HG03521 (cell line): Measurements from ENCODE around the gene MPRIP.

Source experiments
- ATAC-seq: cut with Tn5 transposase; IDR thresholded peaks from one replicate; pipeline ENCODE4 v1.9.1; 2021; ENCODE audit warnings: mild to moderate bottlenecking, moderate library complexity; ENCODE audit not compliant: unreplicated experiment

MPRIP gene

GRCh38 chr17:17084941-17085340, 42.7 kb downstream of the MPRIP start:
- no peak for ATAC-seq

- no peak for ATAC-seq
Measured at GRCh38 chr17:17086585-17086984, 44.3 kb downstream of the MPRIP start.

GRCh38 chr17:17087424-17088015, 45.3 kb downstream of the MPRIP start:
- no peak for ATAC-seq

- ATAC-seq, result no peak
Measured at GRCh38 chr17:17088086-17088485, 45.8 kb downstream of the MPRIP start.

GRCh38 chr17:17088541-17089525, 46.6 kb downstream of the MPRIP start:
- no peak for ATAC-seq

GRCh38 chr17:17089796-17090641, 47.8 kb downstream of the MPRIP start:
- ATAC-seq, result no peak

GRCh38 chr17:17090642-17091103, 48.4 kb downstream of the MPRIP start:
- ATAC-seq, result no peak

GRCh38 chr17:17091276-17091675, 49.0 kb downstream of the MPRIP start:
- no peak for ATAC-seq

GRCh38 chr17:17091856-17092756, 49.8 kb downstream of the MPRIP start:
- no peak for ATAC-seq

GRCh38 chr17:17093764-17094163, 51.5 kb downstream of the MPRIP start:
- ATAC-seq, result no peak

GRCh38 chr17:17096438-17097178, 54.4 kb downstream of the MPRIP start:
- no peak for ATAC-seq

- ATAC-seq, result no peak
Measured at GRCh38 chr17:17097763-17098345, 55.6 kb downstream of the MPRIP start.

- no peak for ATAC-seq
Measured at GRCh38 chr17:17098551-17099179, 56.4 kb downstream of the MPRIP start.

GRCh38 chr17:17102176-17102575, 59.9 kb downstream of the MPRIP start:
- no peak for ATAC-seq

GRCh38 chr17:17103160-17103559, 60.9 kb downstream of the MPRIP start:
- no peak for ATAC-seq

- ATAC-seq, result no peak
Measured at GRCh38 chr17:17104036-17104435, 61.8 kb downstream of the MPRIP start.

- ATAC-seq, result no peak
Measured at GRCh38 chr17:17104494-17104893, 62.2 kb downstream of the MPRIP start.

- no peak for ATAC-seq
Measured at GRCh38 chr17:17105976-17106375, 63.7 kb downstream of the MPRIP start.

GRCh38 chr17:17106756-17107155, 64.5 kb downstream of the MPRIP start:
- ATAC-seq, result no peak
